PC-3 (cell line): Measurements from ENCODE around the gene RGS7. TPM values are rescaled to one million over a fixed set of nuclear protein-coding genes. Genes with fewer than 3 reads are reported as not detected.

ENCODE experiments used
- ATAC-seq: fragments of 200-7000 bp; cut with Tn5 transposase; 2 replicates; pipeline ENCODE4 v1.9.1; 2020; ENCODE audit warnings: mild to moderate bottlenecking, moderate library complexity
- BruUV-seq: library from RNA; stranded (reverse); fragments of 400-500 nt; replicated peaks from 2 replicates; lab custom pipeline; 2021; lab: Mats Ljungman, UMichigan
- CTCF ChIA-PET: fragments of 300-600 bp; sonication (Branson Sonifier 250); formaldehyde crosslinking; loops from one replicate; lab custom pipeline; 2022; ENCODE audit warnings: antibody characterized with exemption; lab: Charles Lee
- POLR2A ChIA-PET: fragments of 300-600 bp; sonication (Branson Sonifier 250); formaldehyde crosslinking; loops from one replicate; lab custom pipeline; 2022; ENCODE audit warnings: antibody characterized with exemption; ENCODE audit not compliant: unreplicated experiment; lab: Charles Lee
- DNase-seq: peaks from one replicate; pipeline ENCODE4 v3.0.0-alpha.2; 2015
- H2AFZ ChIP-seq: fragments of 300-600 bp; sonication (generic); 2 replicates; pipeline ENCODE4 v1.6.0; 2016; ENCODE audit warnings: antibody characterized with exemption, low read length
- H3F3A ChIP-seq: fragments of 300-600 bp; sonication (generic); one replicate; pipeline ENCODE4 v1.6.0; 2017; ENCODE audit warnings: antibody characterized with exemption, low read length, control low read depth, mild to moderate bottlenecking; ENCODE audit not compliant: unreplicated experiment
- H3K27ac ChIP-seq: fragments of 300-600 bp; sonication (generic); 2 replicates; pipeline ENCODE4 v1.5.1; 2016; ENCODE audit warnings: mild to moderate bottlenecking, low read length
- H3K27me3 ChIP-seq: fragments of 300-600 bp; sonication (generic); 2 replicates; pipeline ENCODE4 v1.6.1; 2016; ENCODE audit warnings: low read length, mixed read lengths
- H3K36me3 ChIP-seq: fragments of 300-600 bp; sonication (generic); 2 replicates; pipeline ENCODE4 v1.6.1; 2016; ENCODE audit warnings: low read depth, mixed run types, low read length, mixed read lengths
- H3K4me1 ChIP-seq: fragments of 300-600 bp; sonication (generic); 2 replicates; pipeline ENCODE4 v1.5.1; 2016; ENCODE audit warnings: low read length; ENCODE audit not compliant: insufficient read depth
- H3K4me2 ChIP-seq: fragments of 300-600 bp; sonication (generic); 2 replicates; pipeline ENCODE4 v1.6.0; 2016; ENCODE audit warnings: low read length
- H3K4me3 ChIP-seq: fragments of 300-600 bp; sonication (generic); 2 replicates; pipeline ENCODE4 v1.5.1; 2016; ENCODE audit warnings: mild to moderate bottlenecking, low read length, mixed read lengths
- H3K79me2 ChIP-seq: fragments of 300-600 bp; sonication (generic); 2 replicates; pipeline ENCODE4 v1.6.1; 2017; ENCODE audit warnings: low read length, mixed read lengths
- H3K9ac ChIP-seq: fragments of 300-600 bp; sonication (generic); 2 replicates; pipeline ENCODE4 v1.6.0; 2016; ENCODE audit warnings: mild to moderate bottlenecking, low read length
- H3K9me2 ChIP-seq: fragments of 300-600 bp; sonication (generic); replicated peaks from 2 replicates; pipeline ENCODE4 v1.6.1; 2016; ENCODE audit warnings: mixed run types, low read length, mixed read lengths
- H3K9me3 ChIP-seq: fragments of 300-600 bp; sonication (generic); 2 replicates; pipeline ENCODE4 v1.6.1; 2016; ENCODE audit warnings: low read length, mixed read lengths
- H4K20me1 ChIP-seq: fragments of 300-600 bp; sonication (generic); 2 replicates; pipeline ENCODE4 v1.6.1; 2016; ENCODE audit warnings: low read length, mixed read lengths
- CTCF ChIP-seq: fragments of 300-600 bp; sonication (generic); conservative IDR thresholded peaks from 2 replicates; pipeline ENCODE4 v1.5.1; 2017; ENCODE audit warnings: antibody characterized with exemption, low read depth, mild to moderate bottlenecking, low read length
- EZH2 ChIP-seq: fragments of 300-600 bp; sonication (generic); IDR thresholded peaks from one replicate; pipeline ENCODE4 v1.6.1; 2017; ENCODE audit warnings: antibody characterized with exemption, mild to moderate bottlenecking, low read length; ENCODE audit not compliant: unreplicated experiment
- EZH2phosphoT487 ChIP-seq: fragments of 300-600 bp; sonication (generic); IDR thresholded peaks from 2 replicates; pipeline ENCODE4 v1.6.1; 2018; ENCODE audit warnings: mild to moderate bottlenecking, antibody characterized with exemption, low read length, borderline replicate concordance
- intact Hi-C: fragments of 100-400 bp; cut with micrococcal nuclease; formaldehyde crosslinking; loops from 2 replicates; pipeline ENCODE4 v1.9.0; 2023
- total RNA-seq: library from RNA; depleted of rRNA; stranded (reverse); fragments of >200 nt; gene quantifications from 2 replicates; pipeline ENCODE4 v1.2.3, GENCODE V29; 2014

The RGS7 gene
- total RNA-seq, 1 experiment from 2014 or later, result 0.15 TPM

GRCh38 chr1:240928265-240928664 is 428.7 kb downstream of the RGS7 start:
- TF ChIP-seq CTCF, result no peak
- no peak for TF ChIP-seq EZH2
- no peak for TF ChIP-seq EZH2phosphoT487
- no peak for ATAC-seq

GRCh38 chr1:240927821-240928220 is 429.2 kb downstream of the RGS7 start:
- Histone ChIP-seq H3K36me3 (no peaks in the 10 kb centered on the region), H3K4me1 (no peaks in the 10 kb centered on the region), H2AFZ (no peak overlapping the region), H3K9ac (no peak overlapping the region), H3K79me2 (no peaks in the 10 kb centered on the region), H3K27me3 (peaks cover 81% of the 10 kb centered on the region), H3K9me3 (no peaks in the 10 kb centered on the region), H3K4me3 (no peak overlapping the region), H3F3A (no peaks in the 10 kb centered on the region), H3K4me2 (no peak overlapping the region), H4K20me1 (no peaks in the 10 kb centered on the region), H3K27ac (no peak overlapping the region), H3K9me2 (no peaks in the 10 kb centered on the region)
- no TSS peak for BruUV-seq
- DNase-seq (no peak), ATAC-seq (no peak)
- TF ChIP-seq CTCF, result no peak
- TF ChIP-seq EZH2, result no peak
- no peak for TF ChIP-seq EZH2phosphoT487
- POLR2A ChIA-PET, result no interaction called here
- CTCF ChIA-PET, result no interaction called here
- intact Hi-C loops, result no loop called here

More at GRCh38 chr1:240928265-240928664, 428.7 kb downstream of the RGS7 start:
- Histone ChIP-seq H3K4me3 (no peak overlapping the region), H3K27ac (no peak overlapping the region), H3K9ac (no peak overlapping the region), H3K36me3 (no peaks in the 10 kb centered on the region), H3K27me3 (peaks cover 77% of the 10 kb centered on the region), H3K9me2 (no peaks in the 10 kb centered on the region), H3K4me1 (no peaks in the 10 kb centered on the region), H3K9me3 (no peaks in the 10 kb centered on the region), H2AFZ (no peak overlapping the region), H4K20me1 (no peaks in the 10 kb centered on the region), H3F3A (no peaks in the 10 kb centered on the region), H3K4me2 (no peak overlapping the region), H3K79me2 (no peaks in the 10 kb centered on the region)
- intact Hi-C loops, result no loop called here
- no TSS peak for BruUV-seq
- ChIA-PET POLR2A (no interaction called here), CTCF (no interaction called here)
- no peak for DNase-seq

GRCh38 chr1:240925273-240925672 is 431.7 kb downstream of the RGS7 start:
- POLR2A ChIA-PET, result no interaction called here
- no peaks in the 10 kb centered on the region for H3K9me2 ChIP-seq

More at GRCh38 chr1:240925273-240925672, 431.7 kb downstream of the RGS7 start:
- Histone ChIP-seq H4K20me1 (no peaks in the 10 kb centered on the region), H3K4me1 (no peaks in the 10 kb centered on the region), H3K36me3 (no peaks in the 10 kb centered on the region), H3K27ac (no peak overlapping the region), H2AFZ (no peak overlapping the region), H3F3A (no peaks in the 10 kb centered on the region), H3K9me3 (no peaks in the 10 kb centered on the region), H3K4me2 (no peak overlapping the region), H3K4me3 (no peak overlapping the region), H3K79me2 (no peaks in the 10 kb centered on the region), H3K27me3 (peaks cover 75% of the 10 kb centered on the region), H3K9ac (no peak overlapping the region)
- intact Hi-C loops, result no loop called here
- CTCF ChIA-PET, result interaction anchor here (0.7 kb wide), 1 partner anchor 564 kb away, joined by 3 read pairs; no protein-coding TSS in a partner anchor
- no peak for ATAC-seq
- no peak for DNase-seq
- no TSS peak for BruUV-seq
- TF ChIP-seq EZH2phosphoT487 (no peak), EZH2 (no peak), CTCF (no peak)
